Gastrocnemius medialis (tissue), 4 donors: ENCODE measurements around the gene TMEM52. TPM values are rescaled to one million over a fixed set of nuclear protein-coding genes. Genes with fewer than 3 reads are reported as not detected.

Source experiments
- ATAC-seq, 2 donors: fragments of 150-250 bp; one replicate each; pipeline ENCODE4 v1.9.1; 2016
- DNase-seq, 2 donors: peaks; one replicate each; pipeline ENCODE4 v3.0.0-alpha.2; 2019
- H3K27ac ChIP-seq, 4 donors: fragments of 200-600 bp; sonication (generic); 1 replicate in 1 of 4; 2 replicates in 3 of 4; pipeline ENCODE4 v1.5.1; 2016 to 2018; ENCODE audit warnings: mild to moderate bottlenecking in 2 of 4, moderate library complexity in 1 of 4
- H3K27me3 ChIP-seq, 3 donors: fragments of 200-600 bp; sonication (generic) in 2 of 3; 1 replicate in 1 of 3; 2 replicates in 2 of 3; pipeline versions ENCODE4 v1.5.1 to v1.6.0; 2016 to 2019; ENCODE audit warnings: mild to moderate bottlenecking in 1 of 3, moderate library complexity in 1 of 3
- H3K36me3 ChIP-seq, 2 donors: fragments of 200-600 bp; sonication (generic) in 1 of 2; one replicate each; pipeline ENCODE4 v1.5.1; 2017 to 2018
- H3K4me1 ChIP-seq, 2 donors: fragments of 200-600 bp; sonication (generic) in 1 of 2; one replicate each; pipeline ENCODE4 v1.5.1; 2016 to 2017; ENCODE audit warnings: mild to moderate bottlenecking in 2 of 2
- H3K4me3 ChIP-seq, 4 donors: fragments of 200-600 bp; sonication (generic) in 3 of 4; 1 replicate in 1 of 4; 2 replicates in 3 of 4; pipeline ENCODE4 v1.5.1; 2016 to 2019; ENCODE audit warnings: mild to moderate bottlenecking in 2 of 4
- H3K9me3 ChIP-seq, 3 donors: fragments of 200-600 bp; sonication (generic) in 2 of 3; 1 replicate in 1 of 3; 2 replicates in 2 of 3; pipeline ENCODE4 v1.5.1; 2016 to 2019
- CTCF ChIP-seq, 5 experiments: fragments of 450-650 bp in 3 of 5; fragments of 200-600 bp in 2 of 5; sonication (generic) in 2 of 5; IDR thresholded peaks in 4 of 5; conservative IDR thresholded peaks in 1 of 5; 1 replicate in 4 of 5; 2 replicates in 1 of 5; pipeline ENCODE4 v1.5.1; 2016 to 2019; ENCODE audit warnings: antibody characterized with exemption in 5 of 5, mild to moderate bottlenecking in 3 of 5, moderate library complexity in 3 of 5
- POLR2A ChIP-seq, 2 donors: fragments of 450-650 bp; IDR thresholded peaks; one replicate each; pipeline ENCODE4 v1.6.1; 2017; ENCODE audit warnings: antibody characterized with exemption in 2 of 2, mild to moderate bottlenecking in 2 of 2, moderate library complexity in 2 of 2
- in situ Hi-C, 4 donors: fragments of 200-750 bp; cut with MboI; loops; one replicate each; pipeline versions ENCODE4 v1.15.0 to v1.8.0; 2017; ENCODE audit warnings: low sequenced_read_pairs in 4 of 4
- intact Hi-C: fragments of 100-400 bp; cut with DNase I; formaldehyde crosslinking; loops from one replicate; pipeline ENCODE4 v1.15.1; 2023; ENCODE audit warnings: low total_unique reads
- total RNA-seq, 4 donors: library from RNA; depleted of rRNA; stranded (reverse); fragments of >200 nt; gene quantifications; one replicate each; pipeline versions ENCODE4 v1.1.0 to v1.2.3, GENCODE V29; 2016

The TMEM52 gene
- total RNA-seq, 4 donors from 2014 or later, result 43.3 to 155 (median 67.2) TPM

DNA sequence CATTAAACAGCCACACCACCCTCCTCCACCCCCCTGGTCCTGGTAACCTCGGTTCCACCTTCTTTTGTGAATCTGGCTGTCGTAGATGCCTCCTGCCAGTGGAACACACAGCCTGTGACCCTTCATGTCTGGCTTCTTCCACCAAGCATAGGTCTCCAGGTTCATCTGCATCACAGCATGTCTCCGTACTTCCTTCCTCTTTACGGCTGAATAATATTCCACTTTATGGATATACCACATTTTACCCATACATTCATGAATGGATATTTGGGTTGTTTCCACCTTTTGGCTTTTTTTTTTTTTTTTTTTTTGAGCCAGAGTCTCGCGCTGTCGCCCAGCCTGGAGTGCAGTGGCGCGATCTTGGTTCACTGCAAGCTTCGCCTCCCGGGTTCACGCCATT lies 15.9 kb downstream of the TMEM52 start:
- intact Hi-C loops, result no loop called here
- DNase-seq, result no peak
- in situ Hi-C loops, result loop anchor here in 2 of 4 donors (5.0 to 10.0 kb wide), 3 partner anchors 58 to 138 kb away; no protein-coding TSS in a partner anchor

GRCh38 chr1:1901641-1902294 lies 17.3 kb downstream of the TMEM52 start:
- in situ Hi-C loops, result loop anchor here in 2 of 4 donors (5.0 to 10.0 kb wide), 3 partner anchors 57 to 137 kb away; no protein-coding TSS in a partner anchor

More for the DNA sequence above, 15.9 kb downstream of the TMEM52 start:
- Histone ChIP-seq H3K9me3 (no peaks in the 10 kb centered on the region), H3K27ac (no peak overlapping the region), H3K27me3 (no peaks in the 10 kb centered on the region), H3K4me1 (peaks cover 6 to 9% of the 10 kb centered on the region in 2 donors), H3K4me3 (no peak overlapping the region), H3K36me3 (no peaks in the 10 kb centered on the region)
- ATAC-seq, result no peak
- TF ChIP-seq CTCF (IDR thresholded peaks at IDR 0.05 in 4 of 5, conservative IDR thresholded peaks at IDR 0.05 in 1 of 5), result no peak
- no peak for TF ChIP-seq POLR2A (IDR thresholded peaks at IDR 0.05)

DNA sequence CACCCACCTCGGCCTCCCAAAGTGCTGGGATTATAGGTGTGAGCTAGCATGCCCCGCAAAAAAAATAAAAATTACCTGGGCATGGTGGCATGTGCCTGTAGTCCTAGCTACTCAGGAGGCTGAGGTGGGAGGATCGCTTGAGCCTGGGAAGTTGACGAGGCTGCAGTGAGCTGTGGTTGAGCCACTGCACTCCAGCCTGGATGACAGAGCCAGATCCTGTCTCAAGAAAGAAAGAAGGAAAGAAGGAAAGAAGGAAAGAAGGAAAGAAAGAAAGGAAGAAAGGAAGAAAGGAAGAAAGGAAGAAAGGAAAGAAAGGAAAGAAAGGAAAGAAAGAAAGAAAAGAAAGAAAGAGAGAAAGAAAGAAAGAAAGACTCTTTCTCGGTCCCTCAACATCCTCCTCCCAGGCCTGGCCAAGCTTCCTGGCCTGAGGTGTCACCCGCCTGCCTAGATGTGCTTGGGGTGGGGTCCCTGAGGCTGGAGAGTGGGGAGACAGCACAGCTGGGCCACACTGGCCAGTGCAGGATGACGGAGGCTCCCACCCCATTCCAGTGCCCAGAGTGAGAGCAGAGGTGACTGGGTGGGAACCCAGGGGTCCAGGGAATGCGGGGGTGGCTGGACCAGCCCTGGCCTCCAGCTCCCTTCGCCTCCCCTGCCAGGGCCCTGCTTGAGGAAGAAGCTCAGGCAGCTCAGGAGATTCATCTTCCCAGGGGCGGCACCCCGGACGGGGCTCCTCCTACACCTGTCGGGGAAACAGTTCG lies 18.0 kb downstream of the TMEM52 start:
- H3K9me3 ChIP-seq, result no peaks in the 10 kb centered on the region
- H3K36me3 ChIP-seq, result no peaks in the 10 kb centered on the region
- in situ Hi-C loops, result loop anchor here in 2 of 4 donors (5.0 to 10.0 kb wide), 3 partner anchors 56 to 136 kb away; no protein-coding TSS in a partner anchor
- DNase-seq (no peak), ATAC-seq (no peak)
- H3K27ac ChIP-seq, result no peak overlapping the region
- peaks cover 0 to 3% of the 10 kb centered on the region in 2 donors for H3K4me1 ChIP-seq
- H3K27me3 ChIP-seq, result no peaks in the 10 kb centered on the region
- no peak for TF ChIP-seq CTCF (IDR thresholded peaks at IDR 0.05 in 4 of 5, conservative IDR thresholded peaks at IDR 0.05 in 1 of 5)
- H3K4me3 ChIP-seq, result no peak overlapping the region
- intact Hi-C loops, result no loop called here

More at GRCh38 chr1:1901641-1902294, 17.3 kb downstream of the TMEM52 start:
- H3K4me3 ChIP-seq, result no peak overlapping the region
- intact Hi-C loops, result no loop called here
- no peaks in the 10 kb centered on the region for H3K27me3 ChIP-seq
- H3K9me3 ChIP-seq, result no peaks in the 10 kb centered on the region
- DNase-seq (no peak), ATAC-seq (no peak)
- peaks cover 0 to 4% of the 10 kb centered on the region in 2 donors for H3K4me1 ChIP-seq
- TF ChIP-seq CTCF (IDR thresholded peaks at IDR 0.05 in 4 of 5, conservative IDR thresholded peaks at IDR 0.05 in 1 of 5) (no peak), POLR2A (IDR thresholded peaks at IDR 0.05) (no peak)
- no peaks in the 10 kb centered on the region for H3K36me3 ChIP-seq
- H3K27ac ChIP-seq, result no peak overlapping the region

DNA sequence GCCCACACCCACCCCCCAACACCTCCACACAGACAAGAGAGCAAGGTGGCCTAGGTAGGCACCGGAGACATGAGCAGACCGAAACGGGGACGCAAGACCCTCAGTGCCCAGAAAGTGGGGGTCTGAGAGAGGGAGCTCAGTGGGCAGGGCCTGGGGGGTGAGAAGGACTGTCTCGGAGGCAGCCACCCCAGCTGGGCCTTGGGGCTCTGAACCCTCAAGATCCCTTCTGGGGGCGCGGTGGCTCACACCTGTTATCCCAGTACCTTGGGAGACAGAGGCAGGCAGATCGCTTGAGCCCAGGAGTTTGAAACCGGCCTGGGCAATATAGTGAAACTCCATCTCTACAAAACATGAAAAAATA lies 19.1 kb downstream of the TMEM52 start:
- peaks cover 2 to 4% of the 10 kb centered on the region in 2 donors for H3K4me1 ChIP-seq
- no peaks in the 10 kb centered on the region for H3K9me3 ChIP-seq
- TF ChIP-seq POLR2A (IDR thresholded peaks at IDR 0.05) (no peak), CTCF (IDR thresholded peaks at IDR 0.05 in 4 of 5, conservative IDR thresholded peaks at IDR 0.05 in 1 of 5) (no peak)
- no peak overlapping the region for H3K27ac ChIP-seq
- no peak for ATAC-seq
- no peaks in the 10 kb centered on the region for H3K27me3 ChIP-seq
- H3K36me3 ChIP-seq, result no peaks in the 10 kb centered on the region
- no peak for DNase-seq
- in situ Hi-C loops (loop anchor here in 3 of 4 donors (5.0 to 25.0 kb wide), 4 partner anchors 55 to 138 kb away; no protein-coding TSS in a partner anchor), intact Hi-C loops (no loop called here)
- H3K4me3 ChIP-seq, result no peak overlapping the region
